Measurements from ENCODE around the gene PRKAR1B.

PRKAR1B gene

GRCh38 chr7:698515-699475 is 28.3 kb downstream of the PRKAR1B start:
- DNase-seq: no peak

GRCh38 chr7:696812-697551 is 30.1 kb downstream of the PRKAR1B start:
- DNase-seq: no peak

GRCh38 chr7:696426-696811 is 30.7 kb downstream of the PRKAR1B start:
- DNase-seq: no peak

- DNase-seq: no peak
Measured at GRCh38 chr7:693280-693679, 33.8 kb downstream of the PRKAR1B start.

- DNase-seq: peak in 35 of 58 donors; percentile 12 to 82 (median 46)
Measured at GRCh38 chr7:691361-692045, 35.6 kb downstream of the PRKAR1B start.

- DNase-seq: no peak
Measured at GRCh38 chr7:690478-691360, 36.4 kb downstream of the PRKAR1B start.

GRCh38 chr7:685540-685939 is 41.5 kb downstream of the PRKAR1B start:
- DNase-seq: no peak

GRCh38 chr7:684416-684815 is 42.7 kb downstream of the PRKAR1B start:
- no peak for DNase-seq

GRCh38 chr7:683526-684205 is 43.4 kb downstream of the PRKAR1B start:
- no peak for DNase-seq

GRCh38 chr7:682810-683209 is 44.3 kb downstream of the PRKAR1B start:
- DNase-seq: no peak

- DNase-seq: no peak
Measured at GRCh38 chr7:681551-682307, 45.4 kb downstream of the PRKAR1B start.

- no peak for DNase-seq
Measured at GRCh38 chr7:680411-681127, 46.5 kb downstream of the PRKAR1B start.

- DNase-seq: no peak
Measured at GRCh38 chr7:676972-677385, 50.1 kb downstream of the PRKAR1B start.

- peak in 15 of 58 donors; percentile 10 to 64 (median 36) for DNase-seq
Measured at GRCh38 chr7:676246-676971, 50.7 kb downstream of the PRKAR1B start.

GRCh38 chr7:674454-675410 is 52.3 kb downstream of the PRKAR1B start:
- peak in 4 of 58 donors; percentile 10 to 62 (median 28) for DNase-seq

GRCh38 chr7:673681-674453 is 53.2 kb downstream of the PRKAR1B start:
- DNase-seq: no peak
